ENCODE results near the gene PGP. TPM values are rescaled to one million over a fixed set of nuclear protein-coding genes. Genes with fewer than 3 reads are reported as not detected.

The PGP gene
- total RNA-seq, 1 donor, result 14.1 TPM

DNA sequence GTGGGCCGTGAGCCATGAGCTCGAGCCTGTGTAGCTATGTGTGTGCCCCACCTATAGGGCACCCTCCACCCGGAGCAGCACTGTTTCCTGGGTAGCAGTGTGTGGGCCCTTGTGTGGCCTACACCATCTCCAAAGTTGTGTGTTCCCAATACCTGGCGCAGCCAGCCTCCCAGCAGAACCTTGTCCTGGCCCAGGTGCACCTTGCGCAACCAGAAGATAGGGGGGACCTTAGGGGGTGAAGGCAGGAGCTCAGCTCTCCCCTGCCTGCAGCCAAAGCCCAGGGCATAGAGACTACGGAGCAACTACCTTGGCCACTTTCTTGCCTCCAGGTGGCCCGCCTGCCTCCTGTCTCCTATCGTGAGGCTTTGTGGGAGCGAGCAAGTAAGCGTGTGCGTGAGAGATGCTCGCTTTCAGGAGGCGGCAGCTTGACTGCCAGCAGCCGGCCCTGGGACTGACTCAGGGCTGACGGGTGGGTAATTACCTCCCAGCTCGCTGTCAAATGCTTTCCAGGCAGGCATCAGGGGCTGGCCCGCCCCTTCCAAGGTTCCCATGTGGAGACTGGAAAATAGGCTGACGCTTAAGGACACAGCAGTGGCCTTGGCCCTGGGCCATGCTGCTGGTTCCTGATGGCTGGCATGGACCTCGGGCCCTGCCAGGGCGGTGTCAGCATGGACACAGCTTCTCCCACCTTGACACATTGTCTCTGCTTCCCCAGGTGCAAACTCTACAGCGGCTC is 40.1 kb downstream of the PGP start:
- no peak overlapping the region for H3K4me2 ChIP-seq (ENCODE audit: insufficient read depth, low read length)
- H2AFZ ChIP-seq (ENCODE audit: low read length), result no peak overlapping the region
- H3K36me3 ChIP-seq (ENCODE audit: insufficient read depth, low read length), result peaks cover 42% of the 10 kb centered on the region
- TF ChIP-seq CTCF (IDR thresholded peaks at IDR 0.05; ENCODE audit: extremely low read depth, low read depth, low read length), result no peak
- H3K4me1 ChIP-seq (ENCODE audit: insufficient read depth, low read length), result no peaks in the 10 kb centered on the region
- H3K4me3 ChIP-seq (ENCODE audit: insufficient read depth, low read length), result no peak overlapping the region
- DNase-seq (ENCODE audit: insufficient read length, low spot score, missing footprints), result no peak
- peaks cover 8% of the 10 kb centered on the region for H4K20me1 ChIP-seq (ENCODE audit: insufficient read depth, low read length)
- no peaks in the 10 kb centered on the region for H3K27me3 ChIP-seq (ENCODE audit: insufficient read depth, low read length)
- H3K9me3 ChIP-seq (ENCODE audit: low read depth, low read length), result no peaks in the 10 kb centered on the region
- H3K27ac ChIP-seq (ENCODE audit: low read depth, low read length), result no peak overlapping the region
- H3K79me2 ChIP-seq (ENCODE audit: insufficient read depth, low read length), result no peaks in the 10 kb centered on the region

DNA sequence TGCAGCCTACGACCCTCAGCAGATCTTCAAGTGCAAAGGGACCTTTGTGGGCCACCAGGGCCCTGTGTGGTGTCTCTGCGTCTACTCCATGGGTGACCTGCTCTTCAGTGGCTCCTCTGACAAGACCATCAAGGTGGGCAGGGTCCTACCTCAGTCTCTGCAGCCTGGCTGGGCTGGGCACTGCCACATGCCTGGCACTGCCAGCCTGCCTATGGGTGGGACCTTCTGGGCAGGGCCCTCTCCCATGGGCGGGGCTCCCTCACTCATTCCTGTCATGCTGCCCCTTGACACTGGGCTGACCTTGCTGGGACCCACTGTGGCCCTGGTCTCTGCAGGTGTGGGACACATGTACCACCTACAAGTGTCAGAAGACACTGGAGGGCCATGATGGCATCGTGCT is 40.7 kb downstream of the PGP start:
- peaks cover 11% of the 10 kb centered on the region for H4K20me1 ChIP-seq (ENCODE audit: insufficient read depth, low read length)
- DNase-seq (ENCODE audit: insufficient read length, low spot score, missing footprints), result no peak
- H3K4me3 ChIP-seq (ENCODE audit: insufficient read depth, low read length), result no peak overlapping the region
- no peak for TF ChIP-seq CTCF (IDR thresholded peaks at IDR 0.05; ENCODE audit: extremely low read depth, low read depth, low read length)
- H3K4me2 ChIP-seq (ENCODE audit: insufficient read depth, low read length), result no peak overlapping the region
- no peaks in the 10 kb centered on the region for H3K27me3 ChIP-seq (ENCODE audit: insufficient read depth, low read length)
- H3K79me2 ChIP-seq (ENCODE audit: insufficient read depth, low read length), result no peaks in the 10 kb centered on the region
- no peak overlapping the region for H3K27ac ChIP-seq (ENCODE audit: low read depth, low read length)
- H3K9me3 ChIP-seq (ENCODE audit: low read depth, low read length), result no peaks in the 10 kb centered on the region
- no peaks in the 10 kb centered on the region for H3K4me1 ChIP-seq (ENCODE audit: insufficient read depth, low read length)
- no peak overlapping the region for H2AFZ ChIP-seq (ENCODE audit: low read length)
- peaks cover 42% of the 10 kb centered on the region for H3K36me3 ChIP-seq (ENCODE audit: insufficient read depth, low read length)

- no peak for DNase-seq (ENCODE audit: insufficient read length, low spot score, missing footprints)
- H3K9me3 ChIP-seq (ENCODE audit: low read depth, low read length), result no peaks in the 10 kb centered on the region
- TF ChIP-seq CTCF (IDR thresholded peaks at IDR 0.05; ENCODE audit: extremely low read depth, low read depth, low read length), result no peak
- peaks cover 11% of the 10 kb centered on the region for H4K20me1 ChIP-seq (ENCODE audit: insufficient read depth, low read length)
- H3K27ac ChIP-seq (ENCODE audit: low read depth, low read length), result no peak overlapping the region
- H3K79me2 ChIP-seq (ENCODE audit: insufficient read depth, low read length), result peaks cover 2% of the 10 kb centered on the region
- H3K27me3 ChIP-seq (ENCODE audit: insufficient read depth, low read length), result no peaks in the 10 kb centered on the region
- H3K4me1 ChIP-seq (ENCODE audit: insufficient read depth, low read length), result no peaks in the 10 kb centered on the region
- H2AFZ ChIP-seq (ENCODE audit: low read length), result no peak overlapping the region
- H3K36me3 ChIP-seq (ENCODE audit: insufficient read depth, low read length), result peaks cover 44% of the 10 kb centered on the region
- no peak overlapping the region for H3K4me3 ChIP-seq (ENCODE audit: insufficient read depth, low read length)
- H3K4me2 ChIP-seq (ENCODE audit: insufficient read depth, low read length), result no peak overlapping the region
These were observed 41.3 kb downstream of the PGP start for GRCh38 chr16:2173366-2173765.

GRCh38 chr16:2172688-2173335 is 41.8 kb downstream of the PGP start:
- no peak overlapping the region for H3K4me2 ChIP-seq (ENCODE audit: insufficient read depth, low read length)
- no peak overlapping the region for H3K4me3 ChIP-seq (ENCODE audit: insufficient read depth, low read length)
- H3K36me3 ChIP-seq (ENCODE audit: insufficient read depth, low read length), result peaks cover 47% of the 10 kb centered on the region
- H3K27me3 ChIP-seq (ENCODE audit: insufficient read depth, low read length), result no peaks in the 10 kb centered on the region
- no peak for TF ChIP-seq CTCF (IDR thresholded peaks at IDR 0.05; ENCODE audit: extremely low read depth, low read depth, low read length)
- H3K79me2 ChIP-seq (ENCODE audit: insufficient read depth, low read length), result peaks cover 6% of the 10 kb centered on the region
- no peak overlapping the region for H3K27ac ChIP-seq (ENCODE audit: low read depth, low read length)
- H4K20me1 ChIP-seq (ENCODE audit: insufficient read depth, low read length), result peaks cover 11% of the 10 kb centered on the region
- H3K4me1 ChIP-seq (ENCODE audit: insufficient read depth, low read length), result no peaks in the 10 kb centered on the region
- H3K9me3 ChIP-seq (ENCODE audit: low read depth, low read length), result no peaks in the 10 kb centered on the region
- DNase-seq (ENCODE audit: insufficient read length, low spot score, missing footprints), result no peak
- no peak overlapping the region for H2AFZ ChIP-seq (ENCODE audit: low read length)

Measured in osteoblast (primary cell).